Esophagus muscularis mucosa (tissue), 3 donors: ENCODE data around the gene PSME4.

ENCODE experiments used
- CTCF ChIP-seq, 3 experiments: fragments of 200-600 bp in 2 of 3; fragments of 450-650 bp in 1 of 3; sonication (generic) in 2 of 3; IDR thresholded peaks; one replicate each; pipeline ENCODE4 v1.5.1; 2017 to 2019; ENCODE audit warnings: antibody characterized with exemption in 3 of 3, mild to moderate bottlenecking in 2 of 3, moderate library complexity in 1 of 3
- POLR2A ChIP-seq: fragments of 450-650 bp; IDR thresholded peaks from one replicate; pipeline ENCODE4 v1.6.1; 2017; ENCODE audit warnings: antibody characterized with exemption, moderate library complexity, mild to moderate bottlenecking, low read depth

- TF ChIP-seq POLR2A (no peak), CTCF (IDR thresholded peaks at IDR 0.05) (no peak)
These were observed 45.3 kb upstream of the PSME4 start for GRCh38 chr2:54015798-54016699.
